ENCODE measurements around the gene FOS.

FOS gene

DNA sequence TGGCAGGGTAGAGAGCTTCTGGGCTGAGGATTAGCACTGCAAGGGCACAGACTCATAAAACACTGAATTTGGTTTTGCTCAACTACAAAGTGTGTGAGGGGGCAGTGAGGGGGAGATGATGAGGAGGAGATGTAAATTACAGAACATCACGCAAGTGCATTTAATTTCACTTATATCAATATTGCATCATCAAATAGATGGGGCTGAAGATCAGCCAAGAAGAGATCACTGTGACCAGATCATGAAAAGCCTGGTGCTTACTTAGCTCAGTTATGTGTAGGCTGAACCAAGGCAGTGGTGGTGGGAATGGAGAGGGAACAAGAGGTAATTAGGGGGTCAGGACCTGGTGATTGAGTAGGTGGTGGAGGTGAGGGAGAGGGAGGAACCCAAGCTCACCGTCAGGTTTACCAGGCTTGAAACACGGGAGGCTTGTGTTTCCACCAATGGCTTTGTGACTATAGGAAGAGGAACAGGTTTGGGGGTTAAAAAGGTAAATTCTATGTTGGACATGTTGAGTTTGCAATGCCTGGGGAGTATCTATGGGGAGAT is 11.3 kb downstream of the FOS start:
- TF ChIP-seq CTCF (conservative IDR thresholded peaks at IDR 0.05; ENCODE audit: low read length), result no peak

DNA sequence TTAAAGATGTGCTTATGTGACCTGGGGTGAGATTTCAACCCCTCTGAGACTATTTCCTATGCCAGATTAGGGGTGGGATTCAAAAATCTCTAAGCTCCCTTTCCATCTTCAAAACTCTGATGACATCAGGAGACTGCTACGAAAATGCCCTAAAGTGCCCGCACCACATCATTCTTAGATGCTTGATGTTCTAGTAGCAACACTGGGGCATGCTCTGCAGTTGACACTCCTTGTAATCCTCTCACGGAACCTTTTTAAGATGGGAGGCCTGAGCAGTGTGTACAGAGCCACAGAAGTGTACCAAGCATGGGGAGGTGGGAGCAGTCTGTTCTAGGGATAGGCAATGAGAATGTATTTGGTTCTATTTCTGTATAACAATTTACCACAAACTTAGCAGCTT is 12.2 kb downstream of the FOS start:
- no peak for DNase-seq (ENCODE audit: low read depth)
- H3K4me3 ChIP-seq (ENCODE audit: low read length), result no peak overlapping the region
- TF ChIP-seq CTCF (conservative IDR thresholded peaks at IDR 0.05; ENCODE audit: low read length), result no peak

More for the DNA sequence above, 11.3 kb downstream of the FOS start:
- no peak overlapping the region for H3K4me3 ChIP-seq (ENCODE audit: low read length)
- no peak for DNase-seq (ENCODE audit: low read depth)

- no peak for DNase-seq (ENCODE audit: low read depth)
- H3K4me3 ChIP-seq (ENCODE audit: low read length), result no peak overlapping the region
- TF ChIP-seq CTCF (conservative IDR thresholded peaks at IDR 0.05; ENCODE audit: low read length), result no peak
Measured at GRCh38 chr14:75291331-75291730, 12.7 kb downstream of the FOS start.

DNA sequence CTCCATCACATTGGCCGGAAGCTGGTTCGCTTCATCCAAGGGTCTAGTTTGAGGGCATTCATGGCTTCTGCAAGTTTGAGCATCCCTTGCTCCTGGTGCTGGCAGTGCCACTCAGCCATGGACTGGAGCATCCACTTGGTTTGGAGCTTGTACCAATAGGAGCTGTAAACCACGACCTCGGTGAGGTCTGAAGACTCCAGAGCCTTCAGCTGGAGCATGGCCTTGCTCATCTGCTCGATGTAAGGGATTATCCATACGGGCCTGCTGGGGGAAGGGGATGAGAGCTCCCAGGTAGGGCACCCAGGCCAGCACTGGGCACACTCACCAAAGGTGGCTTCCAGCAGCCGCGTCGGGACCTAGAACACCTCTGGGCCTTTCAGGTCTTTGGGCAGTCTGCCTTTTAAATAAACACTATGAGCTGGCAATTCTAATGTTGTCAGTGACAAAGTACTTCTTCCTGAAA is 13.5 kb downstream of the FOS start:
- H3K4me3 ChIP-seq (ENCODE audit: low read length), result no peak overlapping the region
- no peak for DNase-seq (ENCODE audit: low read depth)
- no peak for TF ChIP-seq CTCF (conservative IDR thresholded peaks at IDR 0.05; ENCODE audit: low read length)

- H3K4me3 ChIP-seq (ENCODE audit: low read length), result no peak overlapping the region
- TF ChIP-seq CTCF (conservative IDR thresholded peaks at IDR 0.05; ENCODE audit: low read length), result no peak
Measured at GRCh38 chr14:75292886-75293285, 14.3 kb downstream of the FOS start.

GRCh38 chr14:75293920-75294648 is 15.5 kb downstream of the FOS start:
- DNase-seq (ENCODE audit: low read depth), result peak; percentile 98
- peak overlapping the region; percentile 81 for H3K4me3 ChIP-seq (ENCODE audit: low read length)
- TF ChIP-seq CTCF (conservative IDR thresholded peaks at IDR 0.05; ENCODE audit: low read length), result no peak

More at GRCh38 chr14:75292886-75293285, 14.3 kb downstream of the FOS start:
- DNase-seq (ENCODE audit: low read depth), result no peak

GRCh38 chr14:75294649-75295033 is 16.0 kb downstream of the FOS start:
- no peak for DNase-seq (ENCODE audit: low read depth)
- TF ChIP-seq CTCF (conservative IDR thresholded peaks at IDR 0.05; ENCODE audit: low read length), result peak; percentile 35
- peak overlapping the region; percentile 81 for H3K4me3 ChIP-seq (ENCODE audit: low read length)

All from AG10803 (cell line).